ENCODE results near the gene SCAMP5.

The SCAMP5 gene

DNA sequence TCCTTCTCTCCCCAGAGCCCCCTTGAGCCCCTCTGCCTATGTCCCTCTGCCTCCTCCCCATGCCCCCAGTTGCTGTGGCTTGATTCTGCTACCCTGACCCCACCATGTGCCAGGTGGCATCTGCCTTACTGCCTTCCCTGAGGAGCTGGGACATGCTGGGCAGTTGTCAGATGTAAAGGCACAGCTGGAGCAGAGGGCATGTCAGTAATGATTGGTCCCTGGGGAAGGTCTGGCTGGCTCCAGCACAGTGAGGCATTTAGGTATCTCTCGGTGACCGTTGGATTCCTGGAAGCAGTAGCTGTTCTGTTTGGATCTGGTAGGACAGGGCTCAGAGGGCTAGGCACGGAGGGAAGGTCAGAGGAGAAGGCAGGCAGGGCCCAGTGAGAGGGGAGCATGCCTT lies 24.6 kb downstream of the SCAMP5 start:
- Mint-ChIP-seq H3K9me3 (no peaks in the 10 kb centered on the region), H3K4me1 (peaks cover 14% of the 10 kb centered on the region), H3K27me3 (peaks cover 4% of the 10 kb centered on the region), H3K27ac (no peak overlapping the region), H3K36me3 (peaks cover 7% of the 10 kb centered on the region), H3K4me3 (no peak overlapping the region)
- no peak for DNase-seq
- CTCF ChIA-PET: no interaction called here

DNA sequence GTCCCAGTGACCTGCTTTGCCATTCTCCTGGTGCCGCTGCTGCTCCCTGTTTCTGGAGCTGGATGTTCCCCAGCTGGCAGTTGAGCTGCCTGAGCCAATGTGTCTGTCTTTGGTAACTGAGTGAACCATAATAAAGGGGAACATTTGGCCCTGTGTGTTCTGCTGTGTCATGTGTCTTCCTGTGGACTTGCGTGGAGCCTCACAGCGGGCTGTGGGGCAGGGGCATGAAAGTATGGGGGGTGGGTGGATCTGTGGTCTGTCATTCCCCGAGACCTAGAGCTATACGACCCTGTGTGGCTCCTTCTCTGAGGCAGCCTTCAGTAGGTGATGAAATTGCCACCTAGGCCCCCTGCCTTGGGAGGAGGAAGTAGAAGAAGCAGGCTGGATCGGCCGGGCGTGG lies 26.0 kb downstream of the SCAMP5 start:
- Mint-ChIP-seq H3K4me1 (peaks cover 23% of the 10 kb centered on the region), H3K4me3 (no peak overlapping the region), H3K9me3 (no peaks in the 10 kb centered on the region), H3K36me3 (peaks cover 12% of the 10 kb centered on the region), H3K27ac (no peak overlapping the region), H3K27me3 (no peaks in the 10 kb centered on the region)
- CTCF ChIA-PET: interaction anchor here (0.8 kb wide), 1 partner anchor 180 kb away, joined by 3 read pairs; the partner anchor contains the start of gene C15orf39
- no peak for DNase-seq

DNA sequence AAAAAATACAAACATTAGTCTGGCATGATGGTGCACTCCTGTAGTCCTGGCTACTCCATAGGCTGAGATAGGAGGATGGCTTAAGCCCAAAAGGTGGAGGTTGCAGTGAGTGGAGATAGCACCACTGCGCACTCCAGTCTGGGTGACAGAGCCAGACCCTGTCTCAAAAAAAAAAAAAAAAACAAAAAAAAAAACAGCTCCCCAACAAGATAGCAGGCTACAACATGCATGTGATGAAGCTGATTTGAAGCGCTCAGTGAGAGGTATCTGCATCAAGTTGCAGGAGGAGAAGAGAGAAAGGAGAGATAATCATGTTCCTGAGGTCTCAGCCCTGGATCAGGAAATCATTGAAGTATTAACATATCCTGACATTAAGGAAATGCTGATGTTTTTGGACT lies 27.4 kb downstream of the SCAMP5 start:
- H3K4me1 Mint-ChIP-seq: peaks cover 25% of the 10 kb centered on the region
- H3K27ac Mint-ChIP-seq: peak overlapping the region; percentile 95
- H3K36me3 Mint-ChIP-seq: peaks cover 15% of the 10 kb centered on the region
- peak overlapping the region; percentile 94 for H3K4me3 Mint-ChIP-seq
- CTCF ChIA-PET: interaction anchor here (1.1 to 1.2 kb wide), 2 partner anchors 178 to 180 kb away, joined by 3 to 7 read pairs; partner anchors contain the start of gene C15orf39
- no peaks in the 10 kb centered on the region for H3K27me3 Mint-ChIP-seq
- H3K9me3 Mint-ChIP-seq: no peaks in the 10 kb centered on the region
- DNase-seq: no peak

DNA sequence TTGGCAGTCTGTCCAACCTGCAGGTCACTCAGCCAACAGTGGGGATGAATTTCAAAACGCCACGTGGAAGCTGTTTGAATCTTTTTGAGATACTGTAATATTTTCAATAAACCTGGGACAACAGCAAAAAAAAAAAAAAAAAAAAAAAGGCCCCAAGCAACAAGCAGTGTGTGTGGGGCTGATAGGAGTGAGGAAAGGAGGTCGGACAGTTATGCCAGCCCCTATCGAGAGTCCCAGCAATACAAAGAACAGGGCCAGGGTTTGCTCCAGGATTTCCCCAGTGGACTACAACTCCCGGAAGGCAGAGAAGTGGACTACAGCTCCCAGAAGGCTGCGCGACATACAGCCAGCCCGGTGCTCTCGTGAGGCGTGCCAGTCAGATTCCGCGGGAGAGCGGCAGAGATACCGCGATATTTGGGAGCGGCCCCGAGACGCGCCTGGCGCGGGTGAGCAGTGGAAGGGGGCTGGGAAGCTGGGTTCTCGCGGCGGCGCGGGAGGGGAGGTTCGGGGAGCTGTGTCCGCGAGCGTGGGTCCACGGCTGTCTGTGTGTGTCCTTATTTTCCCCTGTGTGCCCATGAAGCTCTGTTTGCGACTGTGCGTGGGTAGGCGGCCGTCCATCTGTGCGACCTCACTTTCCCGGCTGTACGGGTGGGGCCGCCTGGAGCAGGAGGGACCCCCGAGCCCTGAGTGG lies 28.0 kb downstream of the SCAMP5 start, which contains the start of gene PPCDC:
PPCDC (plus strand) TSS at position 410 of the 691 bp plus-strand sequence. CDS start 4,729 bp downstream, outside the sequence.
- Mint-ChIP-seq H3K27ac (peak within 1 kb of the TSS; percentile 95), H3K27me3 (no peaks in the 10 kb centered on the region)
- peak; percentile 97 for DNase-seq

DNA sequence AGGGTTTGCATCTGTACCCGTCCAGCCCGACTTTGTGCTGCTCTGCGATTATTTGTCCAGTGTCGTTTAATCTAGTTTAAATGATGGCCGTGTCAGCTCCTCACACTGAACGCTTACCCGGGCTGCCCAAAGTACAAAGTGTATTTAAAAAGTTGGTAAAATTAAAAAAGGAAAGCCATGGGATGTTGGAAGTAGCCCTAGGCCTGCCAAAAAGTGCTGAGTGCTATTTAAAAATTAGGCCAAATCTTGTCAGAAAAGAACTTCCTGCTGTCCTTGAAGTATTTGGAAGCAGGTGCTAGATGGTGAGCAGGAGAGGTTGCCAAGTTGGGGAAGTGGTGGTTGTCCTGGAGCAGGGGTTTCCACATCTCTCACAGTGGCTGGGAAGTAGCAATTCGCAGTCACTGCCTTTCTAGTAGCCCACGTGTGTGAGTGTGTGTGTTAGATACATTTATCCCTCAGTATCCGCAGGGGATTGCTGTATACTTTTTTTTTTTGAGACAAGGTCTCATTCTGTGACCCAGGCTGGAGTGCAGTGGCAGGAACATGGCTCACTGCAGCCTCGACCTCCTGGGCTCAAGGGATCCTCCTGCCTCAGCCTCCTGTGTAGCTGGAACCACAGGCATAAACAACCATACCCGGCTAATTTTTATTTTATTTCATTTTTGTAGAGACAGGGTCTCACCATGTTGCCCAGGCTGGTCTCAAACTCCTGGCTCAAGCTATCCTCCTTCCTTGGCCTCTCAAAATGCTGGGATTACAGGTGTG lies 28.7 kb downstream of the SCAMP5 start:
- Mint-ChIP-seq H3K36me3 (peaks cover 15% of the 10 kb centered on the region), H3K27ac (peak overlapping the region; percentile 95), H3K27me3 (no peaks in the 10 kb centered on the region), H3K9me3 (no peaks in the 10 kb centered on the region), H3K4me1 (peaks cover 25% of the 10 kb centered on the region), H3K4me3 (peak overlapping the region; percentile 94)
- CTCF ChIA-PET: interaction anchor here (0.7 to 9.2 kb wide), 6 partner anchors 10 to 185 kb away, joined by 3 to 109 read pairs (median 5); partner anchors contain the start of gene C15orf39
- no peak for DNase-seq

More for the DNA sequence above, 28.0 kb downstream of the SCAMP5 start, which contains the start of gene PPCDC:
- no peaks in the 10 kb centered on the region for H3K9me3 Mint-ChIP-seq
- peak within 1 kb of the TSS; percentile 94 for H3K4me3 Mint-ChIP-seq
- peaks cover 15% of the 10 kb centered on the region for H3K36me3 Mint-ChIP-seq
- H3K4me1 Mint-ChIP-seq: peaks cover 25% of the 10 kb centered on the region
- CTCF ChIA-PET: interaction anchor here (0.8 to 1.2 kb wide), 3 partner anchors 73 to 180 kb away, joined by 3 to 7 read pairs (median 5); partner anchors contain the start of gene C15orf39

DNA sequence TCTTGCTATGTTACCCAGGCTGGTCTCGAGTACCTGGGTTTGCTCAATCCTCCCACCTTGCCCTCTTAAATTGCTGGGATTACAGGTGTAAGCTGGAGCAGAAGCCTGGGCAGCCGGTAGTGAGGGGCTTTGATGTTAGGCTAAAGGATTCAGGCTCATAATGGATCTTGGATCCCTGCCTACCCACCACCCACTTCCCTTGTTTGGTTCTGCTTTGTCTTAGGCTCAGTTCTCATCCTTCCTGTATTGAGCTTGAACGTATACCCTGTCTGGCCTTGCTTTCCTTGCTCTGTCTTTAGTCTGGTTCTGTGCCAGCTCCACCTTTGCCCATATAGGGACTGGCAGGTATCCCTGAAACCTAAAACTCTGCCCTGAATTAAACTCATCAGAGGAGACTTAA lies 29.7 kb downstream of the SCAMP5 start:
- Mint-ChIP-seq H3K27ac (peak overlapping the region; percentile 33), H3K9me3 (no peaks in the 10 kb centered on the region), H3K27me3 (no peaks in the 10 kb centered on the region), H3K4me1 (peaks cover 30% of the 10 kb centered on the region), H3K4me3 (peak overlapping the region; percentile 94), H3K36me3 (peaks cover 19% of the 10 kb centered on the region)
- CTCF ChIA-PET: interaction anchor here (0.9 to 9.2 kb wide), 6 partner anchors 18 to 183 kb away, joined by 3 to 109 read pairs (median 5); partner anchors contain the start of gene C15orf39
- no peak for DNase-seq

DNA sequence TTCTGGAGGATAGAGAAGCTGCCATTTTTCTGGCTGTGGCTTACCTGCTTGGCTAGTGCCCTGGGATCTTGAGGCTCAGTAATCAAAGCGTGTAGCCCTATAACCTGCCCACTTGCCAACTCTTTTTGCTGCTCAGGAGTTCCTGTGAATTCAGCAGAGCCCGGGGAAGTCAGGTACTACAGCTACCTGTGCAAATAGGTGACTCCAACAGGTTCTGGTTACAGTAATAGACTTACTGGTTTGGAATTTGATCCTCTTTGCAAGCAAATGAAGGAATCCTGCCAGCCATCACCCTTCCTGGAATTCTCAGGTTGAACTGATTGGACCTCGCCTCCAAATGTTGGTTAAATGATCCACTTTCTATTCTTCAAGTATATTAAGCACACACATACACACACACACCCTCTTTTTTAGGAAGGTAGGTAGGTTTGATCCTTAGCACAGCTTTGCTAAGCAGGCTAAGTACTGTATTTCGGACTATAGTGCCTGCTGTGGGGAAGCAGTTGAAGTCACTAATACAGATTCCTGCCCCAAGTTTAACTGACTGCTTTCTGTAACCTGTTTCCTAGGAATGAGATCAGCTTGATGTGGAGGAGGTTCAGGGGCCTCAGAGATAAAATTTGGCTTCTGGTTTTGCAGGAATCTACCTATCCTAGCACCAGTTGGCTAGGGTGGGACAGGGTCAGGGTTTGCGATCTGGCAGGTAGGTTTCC lies 30.3 kb downstream of the SCAMP5 start:
- no peak for DNase-seq
- no peak overlapping the region for H3K27ac Mint-ChIP-seq
- CTCF ChIA-PET: interaction anchor here (1.0 to 9.2 kb wide), 7 partner anchors 12 to 182 kb away, joined by 3 to 109 read pairs (median 6); partner anchors contain the start of gene C15orf39
- peaks cover 23% of the 10 kb centered on the region for H3K36me3 Mint-ChIP-seq
- H3K4me1 Mint-ChIP-seq: peaks cover 33% of the 10 kb centered on the region
- H3K27me3 Mint-ChIP-seq: no peaks in the 10 kb centered on the region
- no peak overlapping the region for H3K4me3 Mint-ChIP-seq
- no peaks in the 10 kb centered on the region for H3K9me3 Mint-ChIP-seq

DNA sequence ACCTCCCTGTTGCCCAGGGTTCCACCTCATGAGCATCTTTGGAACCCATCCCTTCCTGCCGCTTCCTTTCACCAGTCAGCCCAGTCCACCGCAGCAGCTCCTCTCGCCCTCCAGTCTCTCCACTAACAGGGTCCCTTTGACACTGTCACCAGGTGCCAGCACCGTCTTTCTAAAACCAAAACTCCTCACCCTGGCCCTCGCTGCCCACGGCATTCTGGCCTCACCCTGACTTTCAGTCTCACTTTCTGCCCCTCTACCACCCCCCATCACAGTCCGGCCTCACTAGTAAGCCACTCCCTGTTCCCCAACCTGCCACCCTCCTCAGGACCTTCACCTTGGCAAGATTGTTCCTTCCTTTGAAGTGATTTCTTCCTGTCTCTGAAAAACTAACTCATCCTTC lies 32.2 kb downstream of the SCAMP5 start:
- peaks cover 51% of the 10 kb centered on the region for H3K4me1 Mint-ChIP-seq
- H3K36me3 Mint-ChIP-seq: peaks cover 24% of the 10 kb centered on the region
- no peaks in the 10 kb centered on the region for H3K9me3 Mint-ChIP-seq
- no peak overlapping the region for H3K4me3 Mint-ChIP-seq
- no peak for DNase-seq
- peak overlapping the region; percentile 42 for H3K27ac Mint-ChIP-seq
- no peaks in the 10 kb centered on the region for H3K27me3 Mint-ChIP-seq
- CTCF ChIA-PET: interaction anchor here (2.1 to 9.2 kb wide), 3 partner anchors 16 to 177 kb away, joined by 6 to 109 read pairs (median 6); partner anchors contain the start of gene C15orf39

DNA sequence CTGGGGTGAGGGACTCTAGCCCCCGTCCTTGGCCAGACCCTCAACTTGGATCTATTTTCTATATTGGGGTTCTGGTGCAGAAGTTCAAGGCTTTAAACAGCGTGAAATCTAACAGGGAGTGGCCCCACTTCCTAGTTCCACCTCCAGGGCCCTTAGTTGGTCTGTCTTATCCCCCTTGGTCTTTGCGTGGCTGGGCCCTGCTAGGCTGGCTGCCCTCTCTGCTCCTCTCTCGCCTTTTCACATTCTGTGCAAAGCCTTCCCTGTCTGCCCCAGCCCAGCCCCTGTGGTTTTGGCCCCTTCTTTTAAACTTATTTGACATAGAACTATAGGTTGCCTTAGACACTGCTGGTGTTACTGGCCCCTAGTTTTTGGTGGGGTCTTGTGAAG lies 33.6 kb downstream of the SCAMP5 start:
- no peaks in the 10 kb centered on the region for H3K27me3 Mint-ChIP-seq
- H3K9me3 Mint-ChIP-seq: no peaks in the 10 kb centered on the region
- H3K27ac Mint-ChIP-seq: peak overlapping the region; percentile 20
- CTCF ChIA-PET: interaction anchor here (0.6 to 9.2 kb wide), 14 partner anchors 9 to 597 kb away, joined by 3 to 109 read pairs (median 4); partner anchors contain the start of genes C15orf39 and SNUPN
- H3K4me3 Mint-ChIP-seq: no peak overlapping the region
- H3K4me1 Mint-ChIP-seq: peaks cover 46% of the 10 kb centered on the region
- DNase-seq: no peak
- H3K36me3 Mint-ChIP-seq: peaks cover 22% of the 10 kb centered on the region

DNA sequence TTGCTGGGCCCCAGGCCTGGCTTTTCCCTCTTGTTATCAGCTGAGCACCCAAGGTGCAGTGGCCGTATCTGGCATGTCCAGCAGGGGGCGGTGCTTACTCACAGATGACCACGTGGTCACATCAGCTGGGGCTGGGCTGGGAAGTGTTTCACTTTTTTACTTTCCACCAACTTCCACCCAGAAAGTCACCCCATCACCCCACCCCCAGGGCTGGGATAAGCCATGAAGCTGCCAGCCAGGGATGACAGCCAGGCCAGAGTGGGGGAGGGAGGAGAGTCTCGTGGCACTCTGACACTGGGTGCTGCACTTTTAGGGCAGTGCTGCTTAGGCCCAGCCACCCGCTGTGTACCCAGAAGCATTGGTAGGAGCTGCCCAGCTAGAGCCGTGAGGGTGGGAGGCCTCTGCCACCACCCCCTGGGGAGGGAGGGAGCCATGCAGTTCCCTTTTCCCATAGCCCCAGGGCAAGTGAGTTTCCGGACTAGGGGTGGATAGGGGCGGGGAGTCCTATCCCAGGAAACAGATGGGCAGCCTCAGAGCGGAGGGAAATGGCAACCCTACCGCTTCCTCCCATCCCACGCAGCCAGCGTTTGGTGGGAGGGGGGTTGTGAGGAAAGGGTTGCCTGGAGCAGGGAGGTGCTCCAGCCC lies 34.1 kb downstream of the SCAMP5 start:
- Mint-ChIP-seq H3K4me1 (peaks cover 42% of the 10 kb centered on the region), H3K36me3 (peaks cover 19% of the 10 kb centered on the region), H3K9me3 (no peaks in the 10 kb centered on the region), H3K27me3 (no peaks in the 10 kb centered on the region), H3K27ac (peak overlapping the region; percentile 83), H3K4me3 (no peak overlapping the region)
- CTCF ChIA-PET: interaction anchor here (0.6 to 9.2 kb wide), 16 partner anchors 8 to 596 kb away, joined by 3 to 109 read pairs (median 4); partner anchors contain the start of genes C15orf39 and SNUPN
- peak; percentile 94 for DNase-seq

DNA sequence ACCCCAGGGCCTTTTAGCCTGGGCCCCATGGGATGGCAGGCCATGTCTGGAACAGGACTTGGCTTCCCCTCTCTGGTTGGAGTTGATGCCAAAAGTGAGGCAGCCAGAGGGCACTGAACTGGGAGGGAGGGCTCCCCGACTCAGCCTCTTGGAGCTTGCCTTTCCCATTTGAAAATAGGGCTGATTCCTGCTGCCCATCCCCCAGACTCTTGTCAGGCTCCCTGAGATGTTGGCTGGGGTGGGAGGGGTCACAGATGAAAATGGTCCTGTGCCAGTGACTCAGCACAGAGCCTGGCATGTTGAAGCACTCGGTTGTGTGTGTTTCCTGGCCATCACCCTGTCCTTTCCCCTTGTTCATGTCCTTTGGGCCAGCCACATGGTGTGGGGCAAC lies 34.7 kb downstream of the SCAMP5 start:
- CTCF ChIA-PET: interaction anchor here (0.6 to 9.2 kb wide), 12 partner anchors 8 to 270 kb away, joined by 3 to 109 read pairs (median 6); partner anchors contain the start of gene C15orf39
- no peaks in the 10 kb centered on the region for H3K9me3 Mint-ChIP-seq
- no peak overlapping the region for H3K27ac Mint-ChIP-seq
- H3K4me3 Mint-ChIP-seq: no peak overlapping the region
- no peak for DNase-seq
- H3K4me1 Mint-ChIP-seq: peaks cover 36% of the 10 kb centered on the region
- no peaks in the 10 kb centered on the region for H3K27me3 Mint-ChIP-seq
- H3K36me3 Mint-ChIP-seq: peaks cover 19% of the 10 kb centered on the region

DNA sequence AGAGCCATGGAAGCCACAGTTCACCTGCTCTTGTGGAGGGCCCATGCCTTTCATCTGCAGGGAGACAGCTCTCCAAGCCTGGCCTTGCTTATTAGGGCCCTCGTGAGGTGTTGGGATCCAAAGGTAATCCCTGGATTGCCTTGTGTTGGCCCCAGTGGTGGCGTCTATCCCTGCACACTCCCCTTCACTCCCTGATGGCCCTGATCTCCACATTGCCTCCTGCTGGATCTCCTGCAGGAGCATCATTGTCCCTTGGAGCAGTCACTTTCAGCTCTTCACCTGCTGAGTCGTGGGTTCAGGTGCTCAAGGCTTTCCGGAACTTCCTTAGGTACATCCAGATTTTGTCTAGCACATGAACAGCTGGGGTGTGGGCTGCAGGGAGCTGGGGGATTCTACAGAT lies 35.1 kb downstream of the SCAMP5 start:
- CTCF ChIA-PET: interaction anchor here (0.5 to 9.2 kb wide), 9 partner anchors 18 to 268 kb away, joined by 3 to 109 read pairs (median 7); partner anchors contain the start of gene C15orf39
- Mint-ChIP-seq H3K4me1 (peaks cover 32% of the 10 kb centered on the region), H3K4me3 (no peak overlapping the region), H3K36me3 (peaks cover 16% of the 10 kb centered on the region), H3K9me3 (no peaks in the 10 kb centered on the region), H3K27me3 (no peaks in the 10 kb centered on the region), H3K27ac (no peak overlapping the region)
- no peak for DNase-seq

DNA sequence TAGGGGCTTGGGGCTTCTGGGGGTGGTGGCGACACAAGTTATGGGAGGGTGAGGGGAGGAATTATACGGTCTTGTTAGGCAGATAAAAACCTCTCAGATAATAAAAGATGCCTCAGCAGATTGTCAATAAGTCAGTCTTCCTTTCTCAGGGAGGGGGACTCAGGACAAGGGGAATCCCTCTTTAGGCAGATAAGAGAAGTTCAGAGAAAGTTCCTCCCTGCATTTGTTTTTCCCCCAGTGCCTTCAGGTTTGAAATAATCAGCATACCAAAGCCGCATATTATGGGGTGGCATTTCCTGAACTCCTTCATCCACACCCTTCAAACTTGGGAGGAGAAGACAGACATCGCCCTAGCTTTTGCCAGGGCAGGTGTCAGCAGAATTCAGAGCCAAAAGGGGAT lies 36.5 kb downstream of the SCAMP5 start:
- H3K36me3 Mint-ChIP-seq: peaks cover 15% of the 10 kb centered on the region

More for the DNA sequence above, 36.5 kb downstream of the SCAMP5 start:
- Mint-ChIP-seq H3K27ac (no peak overlapping the region), H3K27me3 (no peaks in the 10 kb centered on the region), H3K4me3 (no peak overlapping the region), H3K9me3 (no peaks in the 10 kb centered on the region), H3K4me1 (peaks cover 35% of the 10 kb centered on the region)
- CTCF ChIA-PET: interaction anchor here (1.1 to 9.2 kb wide), 4 partner anchors 168 to 336 kb away, joined by 3 to 109 read pairs (median 4); no protein-coding TSS in a partner anchor
- DNase-seq: no peak
